ENCODE data around the gene SUN3.
"Not testable (repeated sequence)": the region's sequence is repeated elsewhere in the genome, so short reads cannot be mapped to it uniquely, and the experiment has no call there.

Gene SUN3

GRCh38 chr7:48031111-48031510, 2.2 kb upstream of the SUN3 start:
- no peak for DNase-seq (ENCODE audit: low spot score)
- FAIRE-seq: no peak

- no peak for DNase-seq (ENCODE audit: low spot score)
- FAIRE-seq: no peak
These were observed 3.3 kb downstream of the SUN3 start for GRCh38 chr7:48025624-48026023.

- FAIRE-seq (no peak), DNase-seq (ENCODE audit: low spot score) (no peak)
These were observed 11.2 kb downstream of the SUN3 start for GRCh38 chr7:48017674-48018073.

GRCh38 chr7:48016641-48017040, 12.3 kb downstream of the SUN3 start:
- no peak for FAIRE-seq
- DNase-seq (ENCODE audit: low spot score): no peak

- DNase-seq (ENCODE audit: low spot score): no peak
- FAIRE-seq: no peak
These were observed 17.0 kb downstream of the SUN3 start for GRCh38 chr7:48011951-48012350.

GRCh38 chr7:48011323-48011722, 17.6 kb downstream of the SUN3 start:
- FAIRE-seq: peak; percentile 76
- no peak for DNase-seq (ENCODE audit: low spot score)

- DNase-seq (ENCODE audit: low spot score) (no peak), FAIRE-seq (peak; percentile 81)
These were observed 19.0 kb downstream of the SUN3 start for GRCh38 chr7:48009954-48010353.

GRCh38 chr7:48009257-48009656, 19.6 kb downstream of the SUN3 start:
- DNase-seq (ENCODE audit: low spot score): no peak
- FAIRE-seq: peak; percentile 79

- DNase-seq (ENCODE audit: low spot score): no peak
- FAIRE-seq: no peak
These were observed 22.0 kb downstream of the SUN3 start for GRCh38 chr7:48006866-48007265.

GRCh38 chr7:48004638-48005037, 24.3 kb downstream of the SUN3 start:
- DNase-seq (ENCODE audit: low spot score) (no peak), FAIRE-seq (no peak)

- DNase-seq (ENCODE audit: low spot score) (no peak), FAIRE-seq (no peak)
These were observed 24.9 kb downstream of the SUN3 start for GRCh38 chr7:48004032-48004431.

- DNase-seq (ENCODE audit: low spot score) (peak; percentile 33), FAIRE-seq (peak; percentile 79)
These were observed 28.7 kb downstream of the SUN3 start for GRCh38 chr7:48000164-48000563.

- FAIRE-seq (peak; percentile 23), DNase-seq (ENCODE audit: low spot score) (no peak)
These were observed 29.5 kb downstream of the SUN3 start for GRCh38 chr7:47999413-47999812.

GRCh38 chr7:47992446-47992845, 36.5 kb downstream of the SUN3 start:
- no peak for FAIRE-seq
- DNase-seq (ENCODE audit: low spot score): no peak

GRCh38 chr7:47991741-47992311, 37.1 kb downstream of the SUN3 start:
- FAIRE-seq (no peak), DNase-seq (ENCODE audit: low spot score) (no peak)

- no peak for FAIRE-seq
- no peak for DNase-seq (ENCODE audit: low spot score)
These were observed 37.6 kb downstream of the SUN3 start for GRCh38 chr7:47991270-47991669.

- FAIRE-seq (no peak), DNase-seq (ENCODE audit: low spot score) (no peak)
These were observed 38.3 kb downstream of the SUN3 start for GRCh38 chr7:47990592-47990991.

GRCh38 chr7:47989607-47990400, 39.1 kb downstream of the SUN3 start:
- DNase-seq (ENCODE audit: low spot score); FAIRE-seq: not testable (repeated sequence)

GRCh38 chr7:47988496-47989386, 40.2 kb downstream of the SUN3 start:
- no peak for FAIRE-seq

GRCh38 chr7:47982610-47983009, 46.3 kb downstream of the SUN3 start:
- FAIRE-seq (no peak), DNase-seq (ENCODE audit: low spot score) (no peak)

More at GRCh38 chr7:47988496-47989386, 40.2 kb downstream of the SUN3 start:
- DNase-seq (ENCODE audit: low spot score): no peak

GRCh38 chr7:47980648-47981047, 48.3 kb downstream of the SUN3 start:
- DNase-seq (ENCODE audit: low spot score); FAIRE-seq: not testable (repeated sequence)

GRCh38 chr7:47979832-47980181, 49.1 kb downstream of the SUN3 start:
- FAIRE-seq (no peak), DNase-seq (ENCODE audit: low spot score) (no peak)
